SH-SY5Y (cell line): ENCODE results near the gene RXRA.

Experiments
- GATA2 ChIP-seq: IDR thresholded peaks from 2 replicates; pipeline ENCODE4 v1.6.1; 2011; ENCODE audit warnings: mild to moderate bottlenecking, low read depth, low read length
- GATA3 ChIP-seq: IDR thresholded peaks from 2 replicates; pipeline ENCODE4 v1.6.1; 2011; ENCODE audit warnings: low read depth, mild to moderate bottlenecking, low read length, moderate library complexity

- TF ChIP-seq GATA2: no peak
- TF ChIP-seq GATA3: no peak
These were observed 134.0 kb downstream of the RXRA start for GRCh38 chr9:134460206-134460605.
